ENCODE data around the gene XXYLT1. TPM values are rescaled to one million over a fixed set of nuclear protein-coding genes. Genes with fewer than 3 reads are reported as not detected.
"Not testable (repeated sequence)": the region's sequence is repeated elsewhere in the genome, so short reads cannot be mapped to it uniquely, and the experiment has no call there.

XXYLT1 gene
- polyA plus RNA-seq, 4 donors = 0.81 to 11.7 (median 4.6) TPM

DNA sequence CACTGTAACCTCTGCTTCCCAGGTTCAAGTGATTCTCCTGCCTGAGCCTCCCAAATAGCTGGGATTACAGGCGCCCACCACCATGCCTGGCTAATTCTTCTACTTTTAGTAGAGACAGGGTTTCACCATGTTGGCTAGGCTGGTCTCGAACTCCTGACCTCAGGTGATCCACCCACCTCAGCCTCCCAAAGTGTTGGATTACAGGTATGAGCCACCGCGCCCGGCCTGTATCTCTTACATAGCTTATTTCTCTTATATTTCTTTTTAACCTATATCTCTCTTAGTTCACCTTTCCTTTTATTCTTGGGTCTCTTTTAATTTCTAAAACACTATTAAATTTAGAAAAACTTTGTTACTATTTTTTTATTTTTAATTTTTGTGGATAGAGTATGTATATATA, 42.1 kb downstream of the XXYLT1 start:
- not testable (repeated sequence) for H3K27me3 ChIP-seq (ENCODE audit: control insufficient read depth in 3 of 3, insufficient read depth in 3 of 3, low read length in 3 of 3); H3K27ac ChIP-seq (ENCODE audit: low read depth in 1 of 3, low read length in 2 of 3); H3K4me1 ChIP-seq (ENCODE audit: control insufficient read depth in 3 of 3, insufficient read depth in 2 of 3, low read depth in 1 of 3, low read length in 2 of 3); H3K4me3 ChIP-seq (ENCODE audit: low read depth in 1 of 3, low read length in 3 of 3); H3K9me3 ChIP-seq (ENCODE audit: control insufficient read depth in 2 of 2, insufficient read depth in 1 of 2, low read depth in 1 of 2, low read length in 1 of 2); FAIRE-seq; DNase-seq
- H3K36me3 ChIP-seq (ENCODE audit: control insufficient read depth in 3 of 3, insufficient read depth in 2 of 3, low read depth in 1 of 3, low read length in 3 of 3) = peaks cover 0 to 20% (median 0%) of the 10 kb centered on the region in 3 donors
- 92 to 97% (median 96%) methylated on average over 5 of the region's 5 CpGs for WGBS, 3 donors

DNA sequence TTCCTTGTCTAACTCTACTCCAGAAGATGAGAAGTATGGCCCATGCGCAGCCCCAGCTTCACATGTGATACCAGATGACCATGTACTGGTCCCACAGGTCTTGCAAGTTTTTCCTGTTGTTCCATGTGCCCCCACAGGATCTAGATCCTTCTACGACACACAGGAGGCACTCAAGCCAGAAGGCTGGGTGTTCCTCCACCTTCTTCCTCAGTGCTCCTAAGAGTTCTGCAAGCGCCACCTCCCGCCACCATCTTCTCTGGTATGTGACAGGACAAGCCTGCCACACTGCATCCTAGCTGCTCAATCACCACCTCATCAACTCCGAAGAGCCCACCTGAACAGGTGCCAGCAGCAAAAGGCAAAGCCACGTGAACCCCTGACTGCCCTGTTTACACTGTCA, 43.1 kb downstream of the XXYLT1 start:
- DNase-seq = no peak
- no peak for FAIRE-seq
- H3K4me3 ChIP-seq (ENCODE audit: low read depth in 1 of 3, low read length in 3 of 3) = no peak overlapping the region
- WGBS, 3 donors = 85 to 95% (median 91%) methylated on average over 6 of the region's 6 CpGs
- H3K9me3 ChIP-seq (ENCODE audit: control insufficient read depth in 2 of 2, insufficient read depth in 1 of 2, low read depth in 1 of 2, low read length in 1 of 2) = peaks cover 0 to 3% of the 10 kb centered on the region in 2 donors
- H3K27ac ChIP-seq (ENCODE audit: low read depth in 1 of 3, low read length in 2 of 3) = no peak overlapping the region
- peaks cover 0 to 23% (median 0%) of the 10 kb centered on the region in 3 donors for H3K36me3 ChIP-seq (ENCODE audit: control insufficient read depth in 3 of 3, insufficient read depth in 2 of 3, low read depth in 1 of 3, low read length in 3 of 3)
- no peaks in the 10 kb centered on the region for H3K4me1 ChIP-seq (ENCODE audit: control insufficient read depth in 3 of 3, insufficient read depth in 2 of 3, low read depth in 1 of 3, low read length in 2 of 3)
- no peaks in the 10 kb centered on the region for H3K27me3 ChIP-seq (ENCODE audit: control insufficient read depth in 3 of 3, insufficient read depth in 3 of 3, low read length in 3 of 3)

DNA sequence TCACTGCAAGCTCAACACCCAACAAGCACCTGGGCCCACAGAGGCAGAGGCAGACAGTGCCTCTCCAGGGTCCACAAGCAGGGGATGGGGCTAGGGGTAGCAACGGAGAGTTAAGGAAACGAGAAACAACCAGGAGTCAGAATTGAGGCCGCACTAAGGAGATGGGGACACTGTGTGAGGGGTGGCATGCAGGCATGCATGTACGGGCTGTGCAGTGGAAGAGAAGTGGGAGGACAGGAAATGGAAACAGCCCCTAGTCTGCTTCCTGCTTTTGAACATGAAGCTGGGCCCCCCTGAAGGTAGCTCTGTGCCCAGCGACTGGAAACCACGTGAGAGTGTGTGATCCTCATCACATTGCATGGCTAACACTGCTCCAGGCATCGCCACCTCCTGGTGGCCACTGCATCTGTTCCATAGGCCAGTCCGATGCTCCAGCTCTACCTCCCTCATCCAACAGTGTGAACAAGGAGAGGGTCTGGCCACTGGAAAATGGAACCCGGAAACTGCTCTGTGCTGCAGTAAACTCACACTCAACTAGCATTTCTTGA, 44.0 kb downstream of the XXYLT1 start:
- no peak for FAIRE-seq
- Histone ChIP-seq H3K9me3 (ENCODE audit: control insufficient read depth in 2 of 2, insufficient read depth in 1 of 2, low read depth in 1 of 2, low read length in 1 of 2) (peaks cover 0 to 3% of the 10 kb centered on the region in 2 donors), H3K27ac (ENCODE audit: low read depth in 1 of 3, low read length in 2 of 3) (no peak overlapping the region), H3K4me3 (ENCODE audit: low read depth in 1 of 3, low read length in 3 of 3) (no peak overlapping the region), H3K4me1 (ENCODE audit: control insufficient read depth in 3 of 3, insufficient read depth in 2 of 3, low read depth in 1 of 3, low read length in 2 of 3) (no peaks in the 10 kb centered on the region), H3K36me3 (ENCODE audit: control insufficient read depth in 3 of 3, insufficient read depth in 2 of 3, low read depth in 1 of 3, low read length in 3 of 3) (peaks cover 0 to 26% (median 0%) of the 10 kb centered on the region in 3 donors), H3K27me3 (ENCODE audit: control insufficient read depth in 3 of 3, insufficient read depth in 3 of 3, low read length in 3 of 3) (no peaks in the 10 kb centered on the region)
- WGBS, 3 donors = 68 to 78% (median 72%) methylated on average over 9 of the region's 9 CpGs
- DNase-seq = peak in 1 of 2 donors; percentile 21

DNA sequence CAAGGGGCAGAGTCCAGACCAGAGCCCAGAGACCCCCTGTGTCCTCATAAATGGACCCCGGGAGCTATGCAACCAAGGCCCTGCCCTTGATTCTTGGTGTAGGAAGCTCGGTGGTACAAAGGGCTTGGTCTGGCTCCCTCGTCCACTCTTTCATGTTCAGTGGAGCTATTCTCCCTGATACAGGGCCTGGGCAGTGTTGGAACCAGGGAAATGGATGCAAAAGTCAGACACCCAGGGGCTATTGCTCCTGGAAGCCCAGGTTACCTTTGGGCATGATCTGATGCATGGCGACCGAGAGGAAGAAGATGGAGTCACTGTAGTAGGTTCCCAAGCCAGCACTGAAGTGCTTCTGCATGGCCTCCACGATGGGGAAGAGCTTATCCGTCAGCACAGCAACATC, 44.5 kb downstream of the XXYLT1 start:
- Histone ChIP-seq H3K36me3 (ENCODE audit: control insufficient read depth in 3 of 3, insufficient read depth in 2 of 3, low read depth in 1 of 3, low read length in 3 of 3) (peaks cover 0 to 32% (median 0%) of the 10 kb centered on the region in 3 donors), H3K27me3 (ENCODE audit: control insufficient read depth in 3 of 3, insufficient read depth in 3 of 3, low read length in 3 of 3) (no peaks in the 10 kb centered on the region), H3K9me3 (ENCODE audit: control insufficient read depth in 2 of 2, insufficient read depth in 1 of 2, low read depth in 1 of 2, low read length in 1 of 2) (peaks cover 0 to 3% of the 10 kb centered on the region in 2 donors), H3K27ac (ENCODE audit: low read depth in 1 of 3, low read length in 2 of 3) (no peak overlapping the region), H3K4me1 (ENCODE audit: control insufficient read depth in 3 of 3, insufficient read depth in 2 of 3, low read depth in 1 of 3, low read length in 2 of 3) (no peaks in the 10 kb centered on the region), H3K4me3 (ENCODE audit: low read depth in 1 of 3, low read length in 3 of 3) (no peak overlapping the region)
- 95 to 99% (median 96%) methylated on average over 7 of the region's 7 CpGs for WGBS, 3 donors
- FAIRE-seq (no peak), DNase-seq (no peak)

DNA sequence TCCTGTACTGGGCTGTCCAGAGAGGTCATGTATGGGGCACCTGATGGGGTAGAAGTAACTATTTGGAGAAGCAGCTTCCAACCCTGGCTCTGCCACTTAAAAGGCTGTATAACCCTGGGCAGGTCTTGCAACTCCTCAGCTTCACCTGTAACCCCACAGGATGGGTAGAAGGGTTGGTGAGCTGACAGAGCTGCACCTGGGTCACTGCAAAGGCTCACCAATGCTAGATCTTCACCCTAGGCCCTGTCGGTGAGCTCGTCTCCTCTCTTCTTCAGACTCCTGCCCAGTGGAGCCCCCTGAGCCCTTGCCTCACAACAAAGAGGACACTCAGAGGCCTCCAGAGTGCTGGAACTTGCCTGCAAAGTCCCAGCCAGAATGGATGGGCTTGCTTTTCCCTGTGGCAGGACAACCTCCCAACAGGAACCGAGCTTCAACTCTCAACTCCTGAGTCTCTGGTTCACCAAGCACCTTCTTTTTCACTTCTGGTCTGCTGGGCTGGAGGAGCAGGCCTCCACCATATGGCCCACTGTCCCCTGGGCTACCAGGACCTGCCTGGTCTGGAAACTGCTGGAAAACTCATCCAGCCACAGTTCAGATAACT, 45.9 kb downstream of the XXYLT1 start:
- no peak for DNase-seq
- H3K36me3 ChIP-seq (ENCODE audit: control insufficient read depth in 3 of 3, insufficient read depth in 2 of 3, low read depth in 1 of 3, low read length in 3 of 3) = peaks cover 0 to 38% (median 0%) of the 10 kb centered on the region in 3 donors
- no peaks in the 10 kb centered on the region for H3K27me3 ChIP-seq (ENCODE audit: control insufficient read depth in 3 of 3, insufficient read depth in 3 of 3, low read length in 3 of 3)
- WGBS, 3 donors = 94 to 96% (median 95%) methylated on average over 3 of the region's 3 CpGs
- no peak overlapping the region for H3K27ac ChIP-seq (ENCODE audit: low read depth in 1 of 3, low read length in 2 of 3)
- H3K4me1 ChIP-seq (ENCODE audit: control insufficient read depth in 3 of 3, insufficient read depth in 2 of 3, low read depth in 1 of 3, low read length in 2 of 3) = no peaks in the 10 kb centered on the region
- FAIRE-seq = no peak
- H3K9me3 ChIP-seq (ENCODE audit: control insufficient read depth in 2 of 2, insufficient read depth in 1 of 2, low read depth in 1 of 2, low read length in 1 of 2) = peaks cover 0 to 3% of the 10 kb centered on the region in 2 donors
- H3K4me3 ChIP-seq (ENCODE audit: low read depth in 1 of 3, low read length in 3 of 3) = no peak overlapping the region

DNA sequence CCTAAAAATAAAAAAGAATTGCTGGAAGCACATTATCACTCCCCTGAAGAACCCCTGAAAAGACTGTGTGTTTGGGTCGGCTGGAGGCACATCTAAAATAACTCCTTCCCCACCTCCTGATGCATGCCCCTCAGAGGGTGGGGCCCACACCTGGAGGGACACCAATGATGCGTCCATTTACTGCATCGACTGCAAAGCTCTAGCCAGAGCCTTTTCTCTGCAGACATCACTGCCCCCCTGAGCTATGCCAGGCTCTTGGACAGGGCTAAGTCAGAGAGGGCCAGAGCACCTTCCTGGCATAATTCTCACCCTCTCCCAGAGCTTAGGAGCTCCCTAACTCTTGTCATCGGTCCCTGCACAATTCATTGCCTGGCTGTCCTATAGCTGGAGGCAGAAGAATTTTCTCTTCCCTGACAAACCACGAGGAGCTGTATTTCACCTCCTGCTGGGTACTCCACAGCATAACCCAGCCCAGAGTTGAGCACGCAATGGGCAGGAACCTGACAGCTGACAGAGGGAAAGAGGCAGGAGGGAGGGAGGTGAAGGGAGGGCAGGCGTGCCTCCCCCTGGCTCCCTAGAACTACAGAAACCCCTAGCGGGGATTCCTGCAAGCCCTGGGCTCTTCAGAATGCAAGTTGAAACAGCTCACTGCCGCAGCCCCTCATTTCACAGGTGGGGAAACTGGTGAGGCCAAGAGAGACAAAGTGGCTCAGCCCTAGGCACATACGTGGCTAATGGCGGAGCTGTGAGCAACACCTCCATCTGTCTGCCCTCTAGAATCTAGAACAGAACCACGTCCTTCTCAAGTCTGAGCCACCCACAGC, 46.6 kb downstream of the XXYLT1 start:
- DNase-seq = no peak
- Histone ChIP-seq H3K4me3 (ENCODE audit: low read depth in 1 of 3, low read length in 3 of 3) (no peak overlapping the region), H3K27me3 (ENCODE audit: control insufficient read depth in 3 of 3, insufficient read depth in 3 of 3, low read length in 3 of 3) (no peaks in the 10 kb centered on the region), H3K4me1 (ENCODE audit: control insufficient read depth in 3 of 3, insufficient read depth in 2 of 3, low read depth in 1 of 3, low read length in 2 of 3) (no peaks in the 10 kb centered on the region), H3K27ac (ENCODE audit: low read depth in 1 of 3, low read length in 2 of 3) (peak overlapping the region in 1 of 3 donors; percentile 36), H3K36me3 (ENCODE audit: control insufficient read depth in 3 of 3, insufficient read depth in 2 of 3, low read depth in 1 of 3, low read length in 3 of 3) (peaks cover 0 to 38% (median 0%) of the 10 kb centered on the region in 3 donors), H3K9me3 (ENCODE audit: control insufficient read depth in 2 of 2, insufficient read depth in 1 of 2, low read depth in 1 of 2, low read length in 1 of 2) (peaks cover 0 to 3% of the 10 kb centered on the region in 2 donors)
- 88 to 90% (median 90%) methylated on average over 12 of the region's 12 CpGs for WGBS, 3 donors
- FAIRE-seq = no peak

DNA sequence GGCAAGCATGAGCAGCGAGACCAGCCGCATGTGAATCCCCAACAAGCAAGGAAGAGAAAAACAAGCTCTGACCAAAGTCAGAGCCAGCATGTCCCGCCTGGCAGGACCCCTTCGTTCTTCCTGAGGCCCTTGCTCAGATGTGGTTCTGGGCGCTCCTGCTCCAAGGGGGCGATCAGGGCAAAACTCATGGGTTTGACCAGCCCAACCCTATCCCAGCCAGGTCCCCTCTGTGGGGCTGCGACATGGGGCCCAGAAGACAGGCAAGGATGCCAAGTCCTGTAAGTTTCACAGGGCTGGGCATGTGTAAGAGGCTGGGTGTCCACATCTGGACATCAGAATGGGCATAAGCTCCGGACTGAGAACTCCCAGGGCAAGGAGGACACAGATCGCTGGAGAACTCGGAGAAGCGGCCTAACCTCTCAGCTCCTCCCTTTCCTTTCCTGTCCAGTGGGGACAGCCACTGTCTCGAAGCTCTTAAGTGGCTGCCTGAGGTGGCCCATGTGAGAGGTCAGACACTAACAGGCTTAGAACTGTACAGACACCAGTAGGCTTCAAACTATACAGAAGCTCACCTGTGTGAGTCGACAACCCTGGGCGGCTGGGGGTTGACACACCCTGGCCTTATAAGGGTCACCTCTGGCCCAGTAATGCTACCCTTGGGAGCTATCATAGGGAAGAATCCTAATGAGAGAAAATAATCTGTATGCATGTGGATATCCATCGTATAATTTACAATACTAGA, 48.9 kb downstream of the XXYLT1 start:
- FAIRE-seq (no peak), DNase-seq (no peak)
- H3K36me3 ChIP-seq (ENCODE audit: control insufficient read depth in 3 of 3, insufficient read depth in 2 of 3, low read depth in 1 of 3, low read length in 3 of 3) = peaks cover 0 to 38% (median 0%) of the 10 kb centered on the region in 3 donors
- WGBS, 3 donors = 93 to 97% (median 95%) methylated on average over 15 of the region's 15 CpGs
- H3K9me3 ChIP-seq (ENCODE audit: control insufficient read depth in 2 of 2, insufficient read depth in 1 of 2, low read depth in 1 of 2, low read length in 1 of 2) = no peaks in the 10 kb centered on the region
- H3K4me3 ChIP-seq (ENCODE audit: low read depth in 1 of 3, low read length in 3 of 3) = no peak overlapping the region
- H3K27ac ChIP-seq (ENCODE audit: low read depth in 1 of 3, low read length in 2 of 3) = no peak overlapping the region
- no peaks in the 10 kb centered on the region for H3K27me3 ChIP-seq (ENCODE audit: control insufficient read depth in 3 of 3, insufficient read depth in 3 of 3, low read length in 3 of 3)
- no peaks in the 10 kb centered on the region for H3K4me1 ChIP-seq (ENCODE audit: control insufficient read depth in 3 of 3, insufficient read depth in 2 of 3, low read depth in 1 of 3, low read length in 2 of 3)

All from small intestine (tissue), 7 donors.